Panc1 (cell line): ENCODE data around the gene C19orf53. TPM values are rescaled to one million over a fixed set of nuclear protein-coding genes. Genes with fewer than 3 reads are reported as not detected.
A peak's percentile ranks its signal among the peaks of the same experiment; 100 is the strongest.

Experiments used
- ATAC-seq: fragments of 200-7000 bp; cut with Tn5 transposase; 2 replicates; pipeline ENCODE4 v1.9.1; 2020; ENCODE audit warnings: mild to moderate bottlenecking, moderate library complexity
- BruUV-seq: library from RNA; stranded (reverse); fragments of 400-500 nt; replicated peaks from 2 replicates; lab custom pipeline; 2021; lab: Mats Ljungman, UMichigan
- CTCF ChIA-PET: fragments of 300-600 bp; sonication (Branson Sonifier 250); formaldehyde crosslinking; loops from one replicate; lab custom pipeline; 2022; ENCODE audit warnings: antibody characterized with exemption; lab: Charles Lee
- POLR2A ChIA-PET: fragments of 300-600 bp; sonication (Branson Sonifier 250); formaldehyde crosslinking; loops from one replicate; lab custom pipeline; 2022; ENCODE audit warnings: antibody characterized with exemption; lab: Charles Lee
- DNase-seq: peaks from one replicate; pipeline ENCODE4 v3.0.0-alpha.2; 2010; ENCODE audit warnings: low read depth, low spot score
- H3K27ac ChIP-seq: 2 replicates; pipeline ENCODE4 v1.5.1; 2011; ENCODE audit warnings: mild to moderate bottlenecking, low read length, inconsistent platforms
- H3K27me3 ChIP-seq: fragments of 200-500 bp; sonication (Bioruptor generic); 2 replicates; pipeline ENCODE4 v1.6.0; 2014; ENCODE audit warnings: low read length, inconsistent platforms; ENCODE audit not compliant: control insufficient read depth, insufficient read depth
- H3K36me3 ChIP-seq: fragments of 200-500 bp; sonication (Bioruptor generic); 2 replicates; pipeline ENCODE4 v1.5.1; 2014; ENCODE audit warnings: inconsistent platforms, mild to moderate bottlenecking, low read length, moderate library complexity; ENCODE audit not compliant: control insufficient read depth, insufficient read depth
- H3K4me1 ChIP-seq: 2 replicates; pipeline ENCODE4 v1.5.1; 2011; ENCODE audit warnings: inconsistent platforms, mild to moderate bottlenecking, low read length, moderate library complexity; ENCODE audit not compliant: control insufficient read depth, insufficient read depth
- H3K4me3 ChIP-seq, 2 experiments: 2 replicates each; pipeline ENCODE4 v1.5.1; 2011 to 2012; ENCODE audit warnings: low read depth in 2 of 2, low read length in 2 of 2, mild to moderate bottlenecking in 2 of 2, inconsistent platforms in 1 of 2, moderate library complexity in 1 of 2
- H3K9me3 ChIP-seq: fragments of 200-500 bp; sonication (Bioruptor generic); 2 replicates; pipeline ENCODE4 v1.5.1; 2014; ENCODE audit warnings: low read depth, mild to moderate bottlenecking, inconsistent platforms, low read length, moderate library complexity; ENCODE audit not compliant: control insufficient read depth, insufficient read depth
- POLR2AphosphoS5 ChIP-seq: IDR thresholded peaks from 2 replicates; pipeline ENCODE4 v1.6.1; 2012; ENCODE audit warnings: mild to moderate bottlenecking, low read depth, low read length, moderate library complexity
- SIN3A ChIP-seq: IDR thresholded peaks from 2 replicates; pipeline ENCODE4 v1.6.1; 2012; ENCODE audit warnings: low read depth, mild to moderate bottlenecking, low read length, moderate library complexity, borderline replicate concordance; ENCODE audit not compliant: insufficient read depth
- TCF7L2 ChIP-seq: IDR thresholded peaks from 2 replicates; pipeline ENCODE4 v1.6.1; 2011; ENCODE audit warnings: mild to moderate bottlenecking, low read depth, low read length, inconsistent platforms
- in situ Hi-C: cut with HindIII; loops from 2 replicates; pipeline ENCODE4 v1.10.0; 2016; ENCODE audit warnings: low sequenced_read_pairs, low pct_unique_long_range_greater_than_20kb
- intact Hi-C: fragments of 100-400 bp; cut with micrococcal nuclease; formaldehyde crosslinking; loops from one replicate; pipeline ENCODE4 v1.10.0; 2022; ENCODE audit not compliant: unreplicated experiment
- total RNA-seq: library from RNA; stranded (reverse); gene quantifications from one replicate; pipeline ENCODE4 v1.2.1, GENCODE V29; 2021; ENCODE audit not compliant: unreplicated experiment
- TF ChIP-seq, protein P1 (sequence below): fragments of 450-650 bp; IDR thresholded peaks from 2 replicates; pipeline ENCODE4 v1.5.1; 2017; ENCODE audit warnings: mild to moderate bottlenecking
- TF ChIP-seq, protein P2 (sequence below), 2 experiments: IDR thresholded peaks; 2 replicates each; pipeline ENCODE4 v1.6.1; 2011 to 2012; ENCODE audit warnings: low read depth in 2 of 2, control low read depth in 1 of 2, low read length in 1 of 2, mild to moderate bottlenecking in 1 of 2, moderate library complexity in 1 of 2; ENCODE audit not compliant: insufficient read depth in 1 of 2

C19orf53 gene
- total RNA-seq, 1 experiment from 2014 or later = 97.2 TPM

DNA sequence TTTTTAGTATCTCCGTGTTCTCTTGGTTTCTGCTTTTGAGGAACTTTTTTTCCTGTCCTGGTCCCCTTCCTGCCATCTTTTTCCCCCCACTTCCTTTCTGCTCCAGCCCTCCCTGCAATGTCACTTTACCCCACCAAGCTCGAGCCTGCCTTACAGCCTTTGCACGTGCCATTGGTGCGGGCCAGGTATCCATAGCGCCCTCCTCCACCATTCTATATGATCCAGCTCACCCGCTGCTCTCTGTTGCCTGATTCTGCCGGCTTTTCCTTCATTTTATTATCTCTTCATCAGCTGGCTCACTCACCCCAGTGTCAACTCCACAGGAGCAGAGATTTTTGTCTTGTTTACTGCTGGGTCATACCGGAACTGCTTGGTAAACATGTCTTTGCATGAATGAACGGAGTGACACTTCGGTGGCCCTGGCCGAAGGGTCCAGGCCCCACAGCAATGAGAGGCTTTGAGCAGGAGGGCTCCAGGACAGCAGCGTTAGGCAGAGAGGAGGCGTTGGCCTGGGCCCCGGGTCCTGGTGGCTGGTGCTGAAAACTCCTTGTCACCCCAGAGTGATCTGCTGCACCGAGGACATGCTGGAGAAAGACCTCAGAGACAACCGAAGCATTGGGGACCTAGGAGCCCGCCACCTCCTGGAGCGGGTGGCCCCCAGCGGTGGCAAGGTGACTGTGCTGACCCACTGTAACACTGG lies 8.7 kb upstream of the C19orf53 start:
- H3K9me3 ChIP-seq = no peaks in the 10 kb centered on the region
- in situ Hi-C loops (no loop called here), intact Hi-C loops (no loop called here)
- POLR2A ChIA-PET = no interaction called here
- H3K4me1 ChIP-seq = 0 out of 2 replicates have a peak, but pooled peaks cover 4% of the 10 kb centered on the region
- H3K27me3 ChIP-seq = no peaks in the 10 kb centered on the region
- H3K4me3 ChIP-seq = peak overlapping the region; percentile 59 to 66
- H3K36me3 ChIP-seq = no peaks in the 10 kb centered on the region
- ATAC-seq (no peak), DNase-seq (no peak)
- BruUV-seq = no TSS peak
- H3K27ac ChIP-seq = peak overlapping the region; percentile 39; the same call in 1 of the 2 replicates
- CTCF ChIA-PET = no interaction called here
- TF ChIP-seq, protein P1, sequence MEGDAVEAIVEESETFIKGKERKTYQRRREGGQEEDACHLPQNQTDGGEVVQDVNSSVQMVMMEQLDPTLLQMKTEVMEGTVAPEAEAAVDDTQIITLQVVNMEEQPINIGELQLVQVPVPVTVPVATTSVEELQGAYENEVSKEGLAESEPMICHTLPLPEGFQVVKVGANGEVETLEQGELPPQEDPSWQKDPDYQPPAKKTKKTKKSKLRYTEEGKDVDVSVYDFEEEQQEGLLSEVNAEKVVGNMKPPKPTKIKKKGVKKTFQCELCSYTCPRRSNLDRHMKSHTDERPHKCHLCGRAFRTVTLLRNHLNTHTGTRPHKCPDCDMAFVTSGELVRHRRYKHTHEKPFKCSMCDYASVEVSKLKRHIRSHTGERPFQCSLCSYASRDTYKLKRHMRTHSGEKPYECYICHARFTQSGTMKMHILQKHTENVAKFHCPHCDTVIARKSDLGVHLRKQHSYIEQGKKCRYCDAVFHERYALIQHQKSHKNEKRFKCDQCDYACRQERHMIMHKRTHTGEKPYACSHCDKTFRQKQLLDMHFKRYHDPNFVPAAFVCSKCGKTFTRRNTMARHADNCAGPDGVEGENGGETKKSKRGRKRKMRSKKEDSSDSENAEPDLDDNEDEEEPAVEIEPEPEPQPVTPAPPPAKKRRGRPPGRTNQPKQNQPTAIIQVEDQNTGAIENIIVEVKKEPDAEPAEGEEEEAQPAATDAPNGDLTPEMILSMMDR = no peak
- no peak for TF ChIP-seq POLR2AphosphoS5
- TF ChIP-seq TCF7L2 = no peak
- TF ChIP-seq, protein P2, sequence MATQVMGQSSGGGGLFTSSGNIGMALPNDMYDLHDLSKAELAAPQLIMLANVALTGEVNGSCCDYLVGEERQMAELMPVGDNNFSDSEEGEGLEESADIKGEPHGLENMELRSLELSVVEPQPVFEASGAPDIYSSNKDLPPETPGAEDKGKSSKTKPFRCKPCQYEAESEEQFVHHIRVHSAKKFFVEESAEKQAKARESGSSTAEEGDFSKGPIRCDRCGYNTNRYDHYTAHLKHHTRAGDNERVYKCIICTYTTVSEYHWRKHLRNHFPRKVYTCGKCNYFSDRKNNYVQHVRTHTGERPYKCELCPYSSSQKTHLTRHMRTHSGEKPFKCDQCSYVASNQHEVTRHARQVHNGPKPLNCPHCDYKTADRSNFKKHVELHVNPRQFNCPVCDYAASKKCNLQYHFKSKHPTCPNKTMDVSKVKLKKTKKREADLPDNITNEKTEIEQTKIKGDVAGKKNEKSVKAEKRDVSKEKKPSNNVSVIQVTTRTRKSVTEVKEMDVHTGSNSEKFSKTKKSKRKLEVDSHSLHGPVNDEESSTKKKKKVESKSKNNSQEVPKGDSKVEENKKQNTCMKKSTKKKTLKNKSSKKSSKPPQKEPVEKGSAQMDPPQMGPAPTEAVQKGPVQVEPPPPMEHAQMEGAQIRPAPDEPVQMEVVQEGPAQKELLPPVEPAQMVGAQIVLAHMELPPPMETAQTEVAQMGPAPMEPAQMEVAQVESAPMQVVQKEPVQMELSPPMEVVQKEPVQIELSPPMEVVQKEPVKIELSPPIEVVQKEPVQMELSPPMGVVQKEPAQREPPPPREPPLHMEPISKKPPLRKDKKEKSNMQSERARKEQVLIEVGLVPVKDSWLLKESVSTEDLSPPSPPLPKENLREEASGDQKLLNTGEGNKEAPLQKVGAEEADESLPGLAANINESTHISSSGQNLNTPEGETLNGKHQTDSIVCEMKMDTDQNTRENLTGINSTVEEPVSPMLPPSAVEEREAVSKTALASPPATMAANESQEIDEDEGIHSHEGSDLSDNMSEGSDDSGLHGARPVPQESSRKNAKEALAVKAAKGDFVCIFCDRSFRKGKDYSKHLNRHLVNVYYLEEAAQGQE (IDR thresholded peaks at IDR 0.05; ENCODE audit: insufficient read depth in 1 of 2, low read depth in 2 of 2, low read length in 1 of 2) = no peak
- no peak for TF ChIP-seq SIN3A

DNA sequence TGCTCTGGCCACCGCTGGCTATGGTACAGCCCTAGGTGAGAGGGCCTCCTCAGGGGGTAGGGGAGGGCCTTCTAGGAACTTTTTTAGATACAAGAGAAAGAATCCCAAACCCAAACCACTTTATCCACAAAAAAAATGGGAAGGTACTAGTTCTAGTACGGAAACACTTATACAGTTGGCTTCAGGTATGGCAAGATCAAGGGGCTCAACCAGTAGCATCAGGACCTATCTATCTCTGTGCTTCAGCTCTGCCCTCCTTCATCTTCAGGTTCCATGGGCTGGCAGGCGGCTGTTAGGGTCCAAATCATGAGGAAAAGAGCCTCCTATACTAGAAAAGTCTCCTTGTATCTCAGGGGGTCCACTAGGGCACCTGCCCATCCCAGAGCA lies 8.2 kb upstream of the C19orf53 start:
- Histone ChIP-seq H3K27ac (no peak overlapping the region), H3K27me3 (no peaks in the 10 kb centered on the region), H3K9me3 (no peaks in the 10 kb centered on the region), H3K36me3 (no peaks in the 10 kb centered on the region), H3K4me1 (0 out of 2 replicates have a peak, but pooled peaks cover 4% of the 10 kb centered on the region), H3K4me3 (no peak overlapping the region)
- ATAC-seq (no peak), DNase-seq (no peak)
- BruUV-seq = no TSS peak
- intact Hi-C loops (no loop called here), in situ Hi-C loops (no loop called here)
- ChIA-PET POLR2A (no interaction called here), CTCF (no interaction called here)
- TF ChIP-seq, protein P2 (IDR thresholded peaks at IDR 0.05; ENCODE audit: insufficient read depth in 1 of 2, low read depth in 2 of 2, low read length in 1 of 2) = no peak
- TF ChIP-seq TCF7L2 (no peak), SIN3A (no peak), POLR2AphosphoS5 (no peak)
- TF ChIP-seq, protein P1 = no peak
